Type B pancreatic cell (in vitro differentiated cells): ENCODE measurements around the gene ZNF593. TPM values are rescaled to one million over a fixed set of nuclear protein-coding genes. Genes with fewer than 3 reads are reported as not detected.

ENCODE experiments used
- DNase-seq: peaks from one replicate; pipeline ENCODE4 v3.0.0; 2021; ENCODE audit warnings: mixed read lengths; ENCODE audit not compliant: unreplicated experiment; ENCODE audit errors: extremely low spot score
- H3K27ac Mint-ChIP-seq: 2 replicates; pipeline ENCODE4 v1.8.0; 2021; ENCODE audit warnings: mild to moderate bottlenecking, mixed read lengths
- H3K27me3 Mint-ChIP-seq: 2 replicates; pipeline ENCODE4 v1.8.0; 2021; ENCODE audit warnings: mixed read lengths
- H3K36me3 Mint-ChIP-seq: 2 replicates; pipeline ENCODE4 v1.8.0; 2021; ENCODE audit warnings: mixed read lengths
- H3K4me1 Mint-ChIP-seq: one replicate; pipeline ENCODE4 v1.8.0; 2021; ENCODE audit warnings: mixed read lengths; ENCODE audit not compliant: unreplicated experiment
- H3K4me3 Mint-ChIP-seq: 2 replicates; pipeline ENCODE4 v1.8.0; 2021; ENCODE audit warnings: mild to moderate bottlenecking, mixed read lengths
- H3K9me3 Mint-ChIP-seq: 2 replicates; pipeline ENCODE4 v1.8.0; 2021; ENCODE audit warnings: mixed read lengths
- CTCF ChIP-seq: fragments of 200-600 bp; sonication (generic); conservative IDR thresholded peaks from 2 replicates; pipeline ENCODE4 v1.5.0; 2021; ENCODE audit warnings: antibody characterized with exemption, mild to moderate bottlenecking
- total RNA-seq: library from RNA; stranded (reverse); gene quantifications from 2 replicates; pipeline ENCODE4 v1.2.1, GENCODE V29; 2021; ENCODE audit warnings: low replicate concordance

Gene ZNF593
- total RNA-seq, 1 donor from 2014 or later = 29.7 TPM

DNA sequence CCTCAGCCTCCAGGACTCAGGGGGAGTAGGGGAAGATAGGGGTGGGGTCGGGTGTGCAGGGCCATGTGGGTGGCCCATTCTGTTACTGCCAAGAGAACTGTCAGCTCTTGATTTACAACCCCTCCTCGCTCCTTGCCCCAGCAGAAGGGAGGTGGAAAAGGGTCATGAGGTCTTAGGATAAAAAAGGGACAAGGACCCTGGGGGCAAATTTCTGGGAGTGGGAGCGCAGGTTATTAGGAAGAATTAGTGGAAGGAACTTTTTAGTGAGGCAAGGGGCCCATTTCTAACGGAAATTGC, 10.0 kb upstream of the ZNF593 start:
- peaks cover 37% of the 10 kb centered on the region for H3K4me1 Mint-ChIP-seq
- H3K4me3 Mint-ChIP-seq = peak overlapping the region; percentile 80
- H3K9me3 Mint-ChIP-seq = no peaks in the 10 kb centered on the region
- H3K27ac Mint-ChIP-seq = no peak overlapping the region
- DNase-seq = no peak
- peaks cover 10% of the 10 kb centered on the region for H3K27me3 Mint-ChIP-seq
- H3K36me3 Mint-ChIP-seq = no peaks in the 10 kb centered on the region
- no peak for TF ChIP-seq CTCF

- no peak for DNase-seq
- Mint-ChIP-seq H3K27me3 (peaks cover 10% of the 10 kb centered on the region), H3K4me1 (peaks cover 35% of the 10 kb centered on the region), H3K36me3 (no peaks in the 10 kb centered on the region), H3K27ac (no peak overlapping the region), H3K9me3 (no peaks in the 10 kb centered on the region), H3K4me3 (peak overlapping the region; percentile 77)
- TF ChIP-seq CTCF = no peak
Observed at GRCh38 chr1:26160527-26161414, 8.9 kb upstream of the ZNF593 start.

DNA sequence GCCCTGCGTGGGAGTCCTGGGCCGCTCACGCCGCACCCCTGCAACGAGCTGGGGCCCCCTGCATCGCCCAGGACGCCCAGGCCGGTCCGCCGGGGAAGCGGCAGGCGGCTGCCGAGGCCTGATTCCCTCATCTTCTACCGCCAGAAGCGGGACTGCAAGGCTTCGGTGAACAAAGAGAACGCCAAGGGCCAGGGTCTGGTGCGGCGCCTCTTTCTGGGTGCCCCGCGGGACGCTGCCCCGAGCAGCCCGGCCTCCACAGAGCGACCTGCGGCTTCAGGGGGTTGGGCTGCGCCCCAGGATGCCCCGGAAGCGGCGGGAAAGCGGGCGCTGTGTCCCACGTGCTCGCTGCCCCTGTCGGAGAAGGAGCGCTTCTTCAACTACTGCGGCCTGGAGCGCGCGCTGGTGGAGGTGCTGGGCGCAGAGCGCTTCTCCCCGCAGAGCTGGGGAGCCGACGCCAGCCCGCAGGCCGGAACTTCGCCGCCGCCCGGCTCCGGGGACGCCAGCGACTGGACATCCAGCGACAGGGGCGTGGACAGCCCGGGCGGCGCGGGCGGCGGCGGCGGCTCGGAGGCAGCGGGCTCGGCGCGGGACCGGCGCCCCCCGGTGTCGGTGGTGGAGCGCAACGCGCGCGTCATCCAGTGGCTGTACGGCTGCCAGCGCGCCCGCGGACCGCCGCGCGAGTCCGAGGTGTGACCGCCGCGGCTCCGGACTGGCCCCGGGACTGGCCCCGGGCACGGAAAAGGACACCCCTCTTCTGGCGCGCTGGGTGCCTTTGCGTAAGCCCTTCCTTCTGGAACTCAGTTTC, 8.1 kb upstream of the ZNF593 start:
- TF ChIP-seq CTCF = peak; percentile 55
- peaks cover 10% of the 10 kb centered on the region for H3K27me3 Mint-ChIP-seq
- peak overlapping the region; percentile 33 for H3K27ac Mint-ChIP-seq
- H3K4me1 Mint-ChIP-seq = peaks cover 32% of the 10 kb centered on the region
- H3K36me3 Mint-ChIP-seq = no peaks in the 10 kb centered on the region
- H3K4me3 Mint-ChIP-seq = peak overlapping the region; percentile 77
- DNase-seq = peak; percentile 80
- no peaks in the 10 kb centered on the region for H3K9me3 Mint-ChIP-seq

GRCh38 chr1:26162220-26162709, 7.4 kb upstream of the ZNF593 start:
- Mint-ChIP-seq H3K36me3 (no peaks in the 10 kb centered on the region), H3K27ac (peak overlapping the region; percentile 33), H3K27me3 (peaks cover 10% of the 10 kb centered on the region), H3K4me3 (peak overlapping the region; percentile 77), H3K9me3 (no peaks in the 10 kb centered on the region), H3K4me1 (peaks cover 32% of the 10 kb centered on the region)
- no peak for TF ChIP-seq CTCF
- DNase-seq = no peak

GRCh38 chr1:26163684-26164035, 6.0 kb upstream of the ZNF593 start:
- no peak for TF ChIP-seq CTCF
- H3K4me3 Mint-ChIP-seq = peak overlapping the region; percentile 61
- DNase-seq = no peak
- peaks cover 5% of the 10 kb centered on the region for H3K27me3 Mint-ChIP-seq
- H3K36me3 Mint-ChIP-seq = no peaks in the 10 kb centered on the region
- H3K4me1 Mint-ChIP-seq = peaks cover 28% of the 10 kb centered on the region
- H3K27ac Mint-ChIP-seq = no peak overlapping the region
- H3K9me3 Mint-ChIP-seq = no peaks in the 10 kb centered on the region
